Raji (cell line): ENCODE results near the gene SFI1.

Experiments used
- POLR2A ChIP-seq: IDR thresholded peaks from 2 replicates; pipeline ENCODE4 v1.6.1; 2011; ENCODE audit warnings: low read depth, low read length, control low read depth; ENCODE audit not compliant: insufficient read depth

The SFI1 gene

DNA sequence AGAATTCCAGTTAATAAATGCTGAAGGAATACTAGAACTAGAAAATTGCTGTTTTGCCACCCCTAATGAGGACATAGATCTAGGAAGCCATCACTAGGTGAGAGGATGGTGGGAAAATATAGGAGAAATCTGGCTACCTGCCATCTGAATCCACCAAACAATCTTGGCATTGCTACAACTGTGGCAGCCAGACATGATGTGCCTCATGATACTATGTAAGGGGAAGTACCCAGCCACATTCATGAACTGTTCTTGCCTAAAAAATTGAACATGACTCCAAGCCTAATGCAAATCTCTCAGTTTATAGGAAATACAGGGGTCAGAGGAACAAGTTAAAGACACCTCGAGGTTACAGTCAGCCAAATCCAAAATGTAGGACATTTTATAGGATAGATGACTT is 72.8 kb downstream of the SFI1 start:
- no peak for TF ChIP-seq POLR2A

DNA sequence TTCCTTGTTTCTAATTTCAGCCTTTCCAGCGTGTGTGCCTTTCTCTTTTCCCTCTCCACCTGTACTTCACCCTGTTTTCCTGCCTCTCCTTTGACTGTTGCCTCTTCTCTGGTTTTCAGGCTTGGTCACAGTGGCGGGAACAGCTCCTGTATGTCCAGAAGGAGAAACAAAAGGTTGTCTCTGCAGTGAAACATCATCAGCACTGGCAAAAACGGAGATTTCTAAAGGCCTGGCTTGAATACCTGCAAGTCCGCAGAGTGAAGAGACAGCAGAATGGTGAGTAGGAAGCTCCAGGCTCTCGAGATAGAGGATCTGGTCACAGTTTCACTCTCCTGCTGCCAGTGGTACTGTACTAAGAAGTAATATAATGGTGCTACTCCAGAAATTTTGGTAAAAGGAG is 76.6 kb downstream of the SFI1 start:
- no peak for TF ChIP-seq POLR2A

DNA sequence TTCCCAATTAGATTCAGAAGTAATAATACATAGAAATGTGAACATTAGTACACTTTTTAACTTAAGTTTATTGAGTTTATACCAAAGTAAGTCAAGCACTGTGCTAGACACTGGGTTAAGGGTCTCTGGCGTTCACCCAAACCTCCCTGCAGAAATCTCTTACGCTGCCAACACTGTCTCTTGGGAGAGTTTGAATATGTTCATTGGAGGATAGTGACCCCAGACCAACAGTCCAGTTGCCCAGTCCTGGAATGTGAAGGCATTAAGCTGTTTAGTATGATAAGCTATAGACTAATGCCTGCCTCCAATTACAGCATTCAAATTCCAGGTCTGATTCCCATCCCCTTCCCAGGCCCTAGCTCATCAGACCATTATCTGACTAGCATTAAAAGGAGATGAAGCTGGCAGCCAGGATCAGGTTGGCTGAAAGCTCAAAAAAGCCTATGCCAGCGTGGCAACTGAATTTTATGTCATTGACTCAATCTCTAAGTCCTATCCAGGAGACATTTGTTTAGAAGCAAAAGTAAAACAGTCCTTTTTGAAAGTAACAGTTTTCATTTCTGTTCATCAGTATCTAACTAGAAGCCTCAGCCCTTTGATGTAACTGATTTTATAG is 77.8 kb downstream of the SFI1 start:
- TF ChIP-seq POLR2A = no peak

DNA sequence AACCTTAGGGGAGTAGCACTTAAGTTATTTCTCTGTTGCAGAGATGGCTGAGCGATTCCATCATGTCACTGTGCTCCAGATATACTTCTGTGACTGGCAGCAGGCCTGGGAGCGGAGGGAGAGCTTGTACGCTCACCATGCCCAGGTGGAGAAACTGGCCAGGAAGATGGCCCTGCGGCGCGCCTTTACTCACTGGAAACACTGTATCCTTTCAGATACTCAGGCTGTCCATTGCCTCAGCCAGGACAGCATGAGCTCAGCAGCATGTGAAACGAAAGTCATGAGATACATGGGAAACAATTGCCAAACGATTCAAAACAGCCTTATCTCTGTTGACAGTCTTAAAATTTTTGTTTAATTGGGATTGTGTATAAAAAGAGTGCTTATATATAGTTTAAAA is 78.9 kb downstream of the SFI1 start:
- TF ChIP-seq POLR2A = no peak

DNA sequence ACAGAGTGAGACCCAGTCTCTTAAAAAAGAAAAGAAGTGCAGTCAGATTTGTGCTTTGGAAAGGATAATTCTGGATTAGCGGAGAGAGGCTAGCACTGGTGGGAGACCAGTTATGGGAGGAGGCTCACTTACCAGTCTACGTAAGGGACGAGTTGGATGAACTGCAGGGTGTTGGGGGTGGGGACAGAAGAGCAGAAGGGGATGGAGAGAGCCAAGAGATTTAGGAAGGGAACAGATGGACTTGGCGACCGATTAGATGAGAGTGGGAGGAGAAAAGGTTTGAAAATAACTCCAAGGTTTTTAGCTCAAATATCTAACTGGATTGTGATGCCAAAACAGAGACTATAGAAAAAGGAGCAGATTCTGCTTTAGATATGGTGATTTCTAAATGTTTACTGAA is 81.4 kb downstream of the SFI1 start:
- no peak for TF ChIP-seq POLR2A

DNA sequence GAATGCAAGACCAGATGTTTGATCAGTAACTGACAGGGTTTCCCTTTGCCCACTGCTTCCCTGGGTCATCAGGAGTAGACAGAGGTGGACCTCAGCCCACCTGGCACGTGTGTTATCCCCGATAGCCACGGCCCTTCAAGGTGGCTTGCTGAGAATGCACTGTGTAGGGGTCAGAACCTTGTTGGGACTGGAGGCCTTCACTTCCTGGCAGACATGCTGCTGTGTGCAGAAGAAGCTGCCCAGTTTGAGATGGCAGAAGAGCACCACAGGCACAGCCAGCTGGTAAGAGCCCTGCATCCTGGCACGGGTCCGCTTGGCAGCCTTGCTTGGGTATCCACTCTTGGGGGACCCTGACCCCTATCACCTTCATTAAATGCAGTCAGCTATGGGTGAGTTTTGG is 81.8 kb downstream of the SFI1 start:
- no peak for TF ChIP-seq POLR2A

DNA sequence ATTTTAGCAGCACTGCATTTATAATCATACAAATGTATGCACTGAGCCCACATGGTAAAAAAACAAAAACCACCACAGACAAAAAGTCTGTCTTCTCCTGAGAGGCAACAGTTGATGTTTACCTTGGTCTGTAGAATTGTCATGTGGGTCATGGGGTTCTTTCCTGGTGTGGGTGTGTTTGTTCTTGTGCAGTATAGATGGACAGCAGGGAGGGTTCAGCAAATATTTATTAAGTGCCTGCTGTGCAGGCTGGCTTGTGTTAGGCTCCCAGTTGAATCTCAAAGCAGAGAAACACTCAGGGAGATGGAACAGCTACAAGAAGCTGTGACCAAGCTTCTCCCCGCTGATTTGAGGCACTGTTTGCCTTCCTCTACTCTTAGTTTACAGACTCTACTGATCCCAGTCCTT is 83.5 kb downstream of the SFI1 start:
- TF ChIP-seq POLR2A = no peak

DNA sequence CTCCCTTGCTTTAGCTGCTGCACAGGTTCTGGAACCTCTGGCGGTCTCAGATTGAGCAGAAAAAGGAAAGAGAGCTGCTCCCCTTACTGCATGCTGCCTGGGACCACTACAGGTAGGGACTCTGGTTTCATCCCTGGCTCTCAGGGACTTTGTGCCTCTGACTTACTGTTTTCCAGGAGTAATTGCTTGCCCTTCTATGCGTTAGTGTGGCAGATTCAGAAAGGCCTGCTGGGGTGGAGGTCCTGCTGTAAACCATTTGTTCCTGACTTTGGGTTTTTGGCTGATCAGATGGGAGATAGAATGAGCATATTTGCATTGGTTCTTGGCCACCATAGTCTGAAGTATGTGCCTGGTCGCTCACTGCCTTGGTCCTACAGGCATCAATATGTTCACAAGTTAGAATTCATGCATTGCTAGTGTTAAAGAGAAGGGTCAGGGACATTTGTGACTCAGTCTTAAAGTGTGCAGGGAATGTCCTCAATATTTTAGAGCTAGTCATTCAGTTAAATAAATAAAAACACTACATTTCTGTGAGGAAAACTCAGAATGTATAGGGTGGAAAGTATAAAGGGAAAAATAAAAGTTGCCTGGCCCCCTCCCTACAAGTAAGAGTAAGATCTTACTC is 87.6 kb downstream of the SFI1 start:
- no peak for TF ChIP-seq POLR2A

GRCh38 chr22:31584804-31585160 is 88.4 kb downstream of the SFI1 start:
- no peak for TF ChIP-seq POLR2A

DNA sequence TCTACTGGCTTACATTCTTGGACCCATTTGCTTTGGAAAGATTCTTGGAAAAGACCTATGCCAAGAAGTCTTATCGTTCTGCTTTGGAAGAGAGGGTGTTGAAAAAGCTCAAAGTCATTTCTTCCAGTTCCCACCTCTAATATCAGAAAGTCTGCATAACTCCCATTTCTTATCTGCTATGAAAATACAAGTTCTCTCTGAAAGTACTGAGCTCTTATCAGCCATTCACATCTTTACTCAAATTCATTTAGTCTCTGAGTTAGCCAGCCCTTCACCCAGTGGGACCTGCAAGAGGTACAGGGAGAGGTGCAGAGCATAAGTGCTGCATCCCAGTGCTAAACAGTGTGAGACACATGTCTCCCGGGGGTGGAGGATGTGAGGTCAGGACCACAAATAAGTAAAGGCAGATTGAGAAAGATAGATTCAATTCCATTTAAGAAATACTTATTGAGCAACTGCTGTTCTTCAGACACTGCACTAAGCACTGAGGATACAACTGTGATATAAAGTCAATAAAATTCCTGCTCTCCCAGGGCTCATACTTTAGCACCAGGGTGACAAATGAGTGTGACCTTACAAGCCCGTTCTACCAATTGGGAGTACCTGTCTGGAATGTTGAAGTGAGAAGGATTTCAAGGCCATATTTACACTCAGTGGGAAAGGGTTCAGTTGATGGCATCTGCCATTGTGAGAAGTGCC is 89.0 kb downstream of the SFI1 start:
- no peak for TF ChIP-seq POLR2A

DNA sequence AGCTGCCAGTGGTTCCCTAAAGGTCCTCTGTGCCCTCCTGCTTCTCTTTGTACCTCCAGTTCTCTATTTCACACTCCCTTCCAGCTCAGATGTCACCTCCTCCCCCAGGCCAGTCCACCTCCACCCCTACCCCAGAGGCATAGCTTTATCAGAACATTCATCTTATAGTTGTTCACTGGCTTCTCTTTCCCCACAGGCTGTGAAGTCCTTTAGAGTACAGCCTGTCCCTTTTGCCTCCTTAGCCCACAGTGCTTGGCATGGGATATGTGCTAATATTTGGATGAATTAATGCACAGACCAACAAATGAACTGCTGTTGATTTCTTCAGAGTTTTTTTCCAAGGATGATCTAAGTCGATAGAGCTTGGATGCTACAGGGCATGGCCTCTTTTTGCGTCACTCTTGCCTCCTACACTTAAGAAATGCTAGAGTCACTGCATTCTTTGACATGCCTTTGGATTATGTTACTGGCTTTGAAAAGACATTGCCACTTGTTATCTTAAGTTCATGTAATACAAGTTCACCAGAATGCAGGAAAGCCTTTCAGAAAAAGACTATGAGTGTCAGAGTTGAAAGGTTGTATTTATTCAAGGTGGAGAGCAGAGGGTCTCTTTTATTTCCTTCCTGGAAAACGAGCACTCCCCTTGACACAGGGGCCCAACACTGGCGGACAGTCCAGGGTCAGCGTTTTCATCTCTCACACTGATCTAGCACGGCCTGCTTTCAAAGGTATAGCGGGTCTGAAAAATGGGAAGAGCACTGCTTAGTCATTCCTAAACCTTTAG is 90.0 kb downstream of the SFI1 start:
- TF ChIP-seq POLR2A = no peak

DNA sequence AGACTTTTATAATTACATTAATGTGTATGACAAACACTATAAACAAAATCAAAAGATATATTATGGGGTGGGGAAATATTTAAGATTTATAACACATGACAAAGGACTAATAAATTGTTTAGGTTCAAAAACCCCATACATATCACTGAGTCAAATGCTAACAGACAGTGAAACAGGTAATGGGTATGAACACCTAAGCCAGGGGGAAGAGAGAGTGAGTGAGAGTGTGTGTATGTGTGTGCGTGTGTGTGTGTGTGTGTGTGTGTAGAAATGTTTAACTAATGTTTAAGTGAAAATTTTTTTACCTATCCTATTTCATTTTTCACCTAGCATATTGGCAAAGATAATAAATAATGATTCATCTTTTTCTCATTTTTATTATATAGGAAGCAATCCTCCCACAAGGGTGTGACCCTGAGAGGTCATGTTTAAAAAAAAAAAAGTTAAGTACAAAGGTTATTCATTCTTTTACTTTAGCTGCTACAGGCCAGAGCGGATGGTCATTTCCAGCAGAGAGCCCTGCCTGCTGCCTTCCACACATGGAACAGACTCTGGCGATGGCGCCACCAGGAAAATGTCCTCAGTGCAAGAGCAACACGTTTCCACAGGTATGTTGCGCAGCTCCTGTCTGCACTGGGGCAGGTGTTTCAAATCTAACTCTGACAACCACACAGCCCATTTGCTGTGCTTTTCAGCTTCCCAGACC is 92.8 kb downstream of the SFI1 start:
- no peak for TF ChIP-seq POLR2A

GRCh38 chr22:31595271-31595670 is 98.9 kb downstream of the SFI1 start:
- TF ChIP-seq POLR2A = no peak

DNA sequence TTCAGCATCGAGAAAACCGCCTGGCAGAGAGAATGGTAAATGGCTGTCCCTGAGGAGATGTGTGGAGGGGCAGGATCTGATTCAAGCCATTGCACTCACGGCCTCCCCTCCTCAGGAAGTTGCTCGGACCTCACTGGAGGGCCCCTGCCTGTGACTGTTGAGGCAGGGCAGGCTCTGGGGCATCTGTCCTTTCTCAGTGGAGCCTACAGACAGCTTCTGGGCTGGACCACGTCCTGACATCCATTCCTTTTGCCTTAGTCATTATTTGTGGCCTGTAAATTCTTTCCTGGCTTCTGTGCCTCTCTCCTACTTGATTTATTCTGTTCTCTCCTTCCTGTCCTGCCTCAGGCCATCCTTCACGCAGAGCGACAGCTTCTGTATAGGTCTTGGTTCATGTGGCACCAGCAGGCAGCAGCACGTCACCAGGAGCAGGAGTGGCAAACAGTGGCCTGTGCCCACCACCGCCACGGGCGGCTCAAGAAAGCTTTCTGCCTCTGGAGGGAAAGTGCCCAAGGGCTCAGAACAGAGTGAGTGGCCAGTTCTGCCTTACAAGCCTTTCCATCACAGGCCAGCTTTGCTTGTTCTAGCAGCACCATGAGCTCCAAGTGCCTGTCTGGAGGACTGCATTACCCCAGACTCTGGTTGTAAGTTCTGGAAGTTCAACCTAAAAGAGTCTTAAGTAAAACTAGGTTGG is 106.1 kb downstream of the SFI1 start:
- TF ChIP-seq POLR2A = no peak
